NCI-H1694 (cell line): ENCODE data around the gene ANO7.

Experiments used
- DNase-seq: peaks from one replicate; lab custom pipeline; 2025; lab: John Stamatoyannopoulos, UW

ANO7 gene

DNA sequence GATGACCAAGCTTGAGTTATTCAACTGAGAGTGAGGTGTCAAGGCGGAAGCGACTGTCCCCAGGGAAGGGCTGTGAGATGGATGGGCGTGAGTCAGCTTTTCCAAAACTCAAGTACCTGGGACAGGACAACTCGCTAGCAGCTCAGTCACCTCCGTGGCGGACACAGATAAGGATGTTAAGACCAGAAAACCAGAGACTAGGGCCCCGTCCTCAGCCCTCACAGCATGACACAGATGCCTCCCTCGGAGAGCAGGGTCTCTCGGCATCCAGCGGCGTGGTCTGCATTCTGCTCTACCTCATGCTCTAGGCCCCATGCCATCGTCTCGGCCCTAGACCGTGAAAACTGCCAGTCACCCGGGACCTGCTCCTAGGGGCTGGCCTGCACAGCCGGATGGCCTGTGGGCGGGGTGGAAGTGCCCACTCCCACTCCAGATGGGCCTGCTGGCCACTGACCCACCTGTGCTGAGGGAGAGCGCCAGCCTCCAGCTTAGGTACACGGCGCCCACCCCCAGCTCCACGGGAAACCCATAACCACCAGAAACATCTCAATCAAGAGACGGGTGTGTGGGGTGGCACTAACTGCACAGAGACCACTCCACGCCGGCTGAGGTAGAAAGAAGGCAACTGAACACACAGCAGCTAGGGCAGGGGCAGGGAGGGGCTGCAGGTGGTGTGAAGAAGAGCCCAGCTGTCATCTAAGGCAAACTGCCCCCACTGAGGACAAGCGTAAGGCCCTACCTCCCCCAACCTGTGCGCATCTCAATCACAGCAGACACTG is 39.8 kb downstream of the ANO7 start:
- no peak for DNase-seq

- no peak for DNase-seq
Observed at GRCh38 chr2:241228860-241229516, 40.5 kb downstream of the ANO7 start.

- no peak for DNase-seq
Observed at GRCh38 chr2:241229563-241230401, 41.3 kb downstream of the ANO7 start.

GRCh38 chr2:241230435-241230834 is 42.0 kb downstream of the ANO7 start:
- no peak for DNase-seq

DNA sequence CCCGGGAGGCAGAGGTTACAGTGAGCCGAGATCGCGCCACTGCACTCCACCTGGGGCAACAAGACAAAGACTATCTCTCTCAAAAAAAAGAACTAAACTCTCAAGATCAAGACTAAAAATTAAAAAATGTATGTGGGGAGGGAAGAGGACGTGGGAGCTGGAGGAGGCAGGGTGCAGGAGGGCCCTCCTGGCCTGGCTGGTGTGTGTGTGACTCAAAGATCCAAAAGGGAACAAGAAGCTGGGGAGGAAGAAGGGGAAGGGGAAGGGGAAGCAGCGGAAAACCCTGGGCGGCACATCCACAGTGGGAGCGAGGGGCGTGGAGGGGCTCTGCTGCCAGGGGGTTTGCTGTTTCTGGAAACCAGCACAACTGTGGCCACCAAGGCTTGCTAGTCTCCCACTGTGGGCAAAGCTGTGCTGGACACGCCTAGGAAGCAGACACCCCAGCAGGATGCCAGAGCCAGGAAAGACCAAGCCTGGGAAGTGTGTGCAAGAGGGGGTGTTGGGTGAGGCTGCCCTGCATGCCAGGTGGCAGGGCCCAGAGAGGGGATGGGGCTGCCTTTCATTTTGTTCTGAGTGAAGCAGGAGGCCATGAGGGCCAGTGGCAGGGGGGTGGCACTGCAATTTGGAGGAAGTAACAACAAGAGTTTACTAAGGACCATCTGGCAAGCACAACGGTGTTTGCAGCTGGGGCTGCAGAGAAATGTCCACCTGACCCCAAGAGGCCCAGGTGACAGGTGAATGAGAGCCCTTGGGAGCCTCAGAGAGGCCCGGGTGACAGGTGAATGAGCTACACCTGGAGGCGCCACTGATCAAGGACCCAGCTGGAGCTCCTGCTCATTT is 44.5 kb downstream of the ANO7 start:
- no peak for DNase-seq

- DNase-seq: no peak
Observed at GRCh38 chr2:241234066-241234790, 45.8 kb downstream of the ANO7 start.

DNA sequence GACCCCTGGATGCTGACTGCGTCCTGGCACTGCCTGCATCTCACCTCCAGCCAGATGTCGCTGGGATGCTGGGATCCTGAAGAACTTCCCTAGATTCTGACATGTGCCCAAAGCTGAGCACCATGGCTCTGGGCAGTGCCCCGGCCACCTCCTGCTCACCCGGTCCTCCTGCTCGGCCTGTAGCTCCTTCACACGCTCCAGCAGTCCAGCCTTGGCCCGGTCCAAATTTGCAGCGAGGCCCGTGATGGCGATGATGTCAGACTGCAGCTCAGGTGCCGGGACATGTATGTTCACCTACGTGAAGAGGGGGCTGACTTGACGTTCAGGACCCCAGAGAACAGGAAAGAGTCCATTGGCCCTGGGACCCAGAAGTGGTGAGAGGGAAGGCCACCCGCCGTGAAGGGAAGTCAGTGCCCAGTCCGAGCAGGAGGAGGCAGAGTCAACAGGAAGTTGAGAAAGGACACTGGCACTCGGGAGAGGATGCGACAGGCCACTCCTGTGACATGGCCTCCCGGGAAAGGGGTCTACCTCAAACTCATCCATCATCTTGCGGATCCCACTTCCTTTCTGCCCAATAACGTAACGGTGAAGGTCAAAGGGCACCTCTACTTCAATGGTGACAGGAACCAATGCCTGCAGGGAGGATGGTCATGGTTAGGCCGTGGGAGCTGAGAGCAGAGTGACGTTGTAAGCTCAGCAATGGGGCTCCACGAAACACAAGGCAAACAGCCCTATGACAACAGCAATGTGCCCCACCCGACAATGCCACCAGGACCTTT is 46.7 kb downstream of the ANO7 start:
- DNase-seq: no peak

- no peak for DNase-seq
Observed at GRCh38 chr2:241235859-241236593, 47.5 kb downstream of the ANO7 start.

DNA sequence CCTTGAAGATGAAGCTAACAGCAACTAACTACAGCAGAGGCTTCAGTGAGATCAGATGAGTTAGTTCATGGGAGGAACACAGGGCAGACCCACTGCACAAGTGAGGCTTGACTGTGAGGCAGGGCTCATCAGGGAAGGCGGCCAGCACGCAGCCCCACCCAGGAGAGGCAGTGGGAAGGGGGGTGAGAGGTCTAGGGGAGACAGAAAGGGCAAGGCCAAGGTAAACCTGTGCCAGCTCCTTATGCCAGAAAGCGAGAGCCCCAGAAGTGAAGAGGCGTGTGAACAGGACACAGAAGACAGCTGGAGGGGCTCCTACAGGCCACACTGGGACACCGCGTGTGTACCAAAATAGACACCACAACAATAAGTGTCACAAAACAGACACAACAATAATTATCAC is 48.6 kb downstream of the ANO7 start:
- no peak for DNase-seq

GRCh38 chr2:241237949-241238371 is 49.5 kb downstream of the ANO7 start:
- no peak for DNase-seq

GRCh38 chr2:241238693-241239198 is 50.3 kb downstream of the ANO7 start:
- DNase-seq: no peak

DNA sequence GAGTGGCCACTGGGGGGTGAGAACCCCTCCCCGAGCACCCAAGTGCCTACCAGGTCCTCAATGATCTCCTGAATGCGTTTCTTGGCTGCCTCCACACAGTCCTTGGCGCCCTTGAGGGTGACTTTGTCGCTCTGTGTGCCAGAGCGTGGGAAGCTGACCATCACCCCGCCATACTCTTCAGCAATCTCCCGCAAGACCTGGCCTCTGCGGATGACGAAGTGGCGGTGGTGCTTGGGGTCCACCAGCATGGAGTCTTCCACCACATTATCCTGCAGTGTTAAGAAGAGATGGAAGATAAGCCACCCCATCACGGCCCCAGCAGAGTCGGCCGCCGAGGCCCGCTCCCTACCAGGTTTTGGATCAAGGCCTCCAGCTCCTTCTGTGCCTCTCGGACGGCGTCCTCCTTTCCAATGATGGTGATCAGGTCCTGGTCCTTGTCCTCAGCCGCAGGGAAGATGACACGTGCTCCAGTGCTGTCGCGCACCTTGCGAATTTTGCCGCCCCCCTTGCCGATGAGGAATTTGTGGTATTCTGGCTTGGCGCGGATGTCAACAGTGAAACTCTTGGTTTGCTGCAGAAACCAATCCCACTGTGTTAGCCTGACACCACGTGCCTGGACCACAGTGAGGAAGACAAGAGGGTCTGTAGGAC is 51.2 kb downstream of the ANO7 start:
- no peak for DNase-seq

DNA sequence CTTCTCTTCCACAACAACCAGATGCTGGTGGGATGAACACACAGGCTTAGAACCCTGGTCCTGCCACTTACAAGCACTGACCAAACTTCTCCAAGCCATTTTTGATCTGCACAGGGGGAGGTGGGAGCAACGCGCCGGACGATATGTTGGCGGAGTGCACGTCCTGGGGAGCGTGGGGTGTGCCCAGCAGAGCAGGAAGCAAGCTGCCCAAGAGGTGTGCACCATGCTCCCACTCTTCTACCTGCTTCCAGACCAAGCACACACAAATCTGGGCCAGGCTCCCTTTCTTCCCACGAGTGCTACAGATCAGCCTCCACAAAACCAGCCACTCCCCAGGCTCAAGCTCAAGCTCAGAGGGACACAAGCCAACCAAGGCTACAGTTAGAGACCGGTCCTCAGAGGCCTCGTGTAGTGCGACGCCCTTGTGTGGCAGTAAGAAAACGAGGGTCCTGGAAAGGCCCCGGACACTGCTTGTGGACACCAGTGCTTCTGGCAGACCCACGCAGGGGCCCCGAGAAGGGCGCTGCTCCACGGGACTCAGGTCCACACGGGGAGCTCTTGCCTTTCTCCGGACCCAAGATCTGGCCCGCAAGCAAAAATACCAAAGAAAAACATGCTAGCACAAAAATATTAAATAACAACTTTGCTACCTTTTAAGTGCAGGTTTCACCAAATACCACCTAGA is 52.0 kb downstream of the ANO7 start:
- DNase-seq: no peak

GRCh38 chr2:241241669-241242068 is 53.2 kb downstream of the ANO7 start:
- DNase-seq: no peak

GRCh38 chr2:241242306-241242705 is 53.8 kb downstream of the ANO7 start:
- no peak for DNase-seq

DNA sequence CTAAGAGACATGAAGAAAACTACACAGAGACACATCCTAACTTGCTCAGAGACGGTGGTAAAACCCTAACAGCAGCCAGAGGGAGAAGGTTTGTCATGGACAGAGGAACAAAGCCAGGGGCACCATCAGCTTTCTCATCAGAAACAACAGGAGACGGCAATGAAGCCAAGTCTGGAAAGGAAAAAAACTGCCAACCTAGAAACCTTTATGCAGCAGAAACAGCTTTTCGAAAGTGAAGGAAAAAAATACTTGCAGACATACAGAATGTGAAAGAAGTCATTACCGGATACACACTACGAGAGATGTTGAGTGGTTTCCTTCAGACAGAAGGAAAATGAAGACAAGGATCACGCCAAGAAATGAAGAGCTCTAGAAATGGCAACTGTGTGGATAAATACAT is 55.9 kb downstream of the ANO7 start:
- DNase-seq: no peak

- DNase-seq: no peak
Observed at GRCh38 chr2:241248289-241248688, 59.8 kb downstream of the ANO7 start.

DNA sequence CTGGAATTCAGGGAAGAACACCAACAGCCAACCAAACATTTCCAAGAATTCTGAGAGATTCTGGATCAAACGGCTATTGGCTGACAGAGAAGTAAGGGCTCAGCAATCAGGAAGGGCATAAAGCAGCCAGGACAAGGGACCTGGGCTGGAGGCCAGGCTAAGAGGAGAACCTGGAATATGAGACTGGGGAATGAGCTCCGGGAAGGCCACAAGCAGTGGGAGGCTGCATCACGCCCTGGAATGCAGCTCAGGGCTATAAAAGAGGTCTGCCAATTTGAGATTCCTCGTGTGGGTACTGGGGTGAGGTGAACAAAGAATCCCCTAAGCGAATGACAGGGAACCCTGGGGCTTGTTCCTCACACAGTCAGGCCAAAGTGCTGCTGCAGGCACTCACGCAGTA is 60.4 kb downstream of the ANO7 start:
- no peak for DNase-seq
